ENCODE measurements around the gene SLC22A14. TPM values are rescaled to one million over a fixed set of nuclear protein-coding genes. Genes with fewer than 3 reads are reported as not detected.

The SLC22A14 gene
- total and polyA plus RNA-seq, 10 of the 15 experiments (the other 5 are each of a cell fraction or from before 2014, with no cell fraction given) = not detected

GRCh38 chr3:38364721-38365400 lies 82.8 kb downstream of the SLC22A14 start:
- peaks cover 0 to 7% of the 10 kb centered on the region in 2 experiments; a peak in 3 of 4 replicates for H3K36me3 ChIP-seq (ENCODE audit: control insufficient read depth in 2 of 2, insufficient read depth in 2 of 2, low read length in 1 of 2)
- no peak overlapping the region for H3K9ac ChIP-seq (ENCODE audit: control insufficient read depth, insufficient read depth, low read length)
- in situ Hi-C loops (cut with MboI) = no loop called here
- FAIRE-seq (no peak), DNase-seq (ENCODE audit: low read depth, low spot score) (no peak), ATAC-seq (no peak)
- H3K4me2 ChIP-seq (ENCODE audit: control insufficient read depth, insufficient read depth) = no peak overlapping the region
- ChIA-PET RAD21 (ENCODE audit: unreplicated experiment) (no interaction called here), CTCF (no interaction called here), POLR2A (no interaction called here), SMC1A (ENCODE audit: uncharacterized antibody, unreplicated experiment) (no interaction called here)
- intact Hi-C loops (cut with micrococcal nuclease; ENCODE audit: unreplicated experiment) = loop anchor here (5.0 kb wide), 1 partner anchor 117 kb away; no protein-coding TSS in a partner anchor
- no peaks in the 10 kb centered on the region for H4K20me1 ChIP-seq (ENCODE audit: control insufficient read depth, insufficient read depth)
- no peaks in the 10 kb centered on the region for H3K9me3 ChIP-seq (replicated peaks; ENCODE audit: control insufficient read depth, insufficient read depth, low read length)
- no peak overlapping the region for H3K27ac ChIP-seq (ENCODE audit: control insufficient read depth, insufficient read depth)
- H3K27me3 ChIP-seq (replicated peaks in 1 of 2; ENCODE audit: control insufficient read depth in 2 of 2, insufficient read depth in 2 of 2, low read length in 1 of 2) = no peaks in the 10 kb centered on the region
- BruUV-seq (replicated peaks) = no TSS peak
- H3K79me2 ChIP-seq (ENCODE audit: control insufficient read depth, insufficient read depth, low read length) = no peaks in the 10 kb centered on the region
- no peak overlapping the region for H2AFZ ChIP-seq (ENCODE audit: control insufficient read depth, low read depth, low read length)
- 86% methylated on average over 6 of the region's 6 CpGs for WGBS (ENCODE audit: insufficient coverage, insufficient replicate concordance, low lambda C conversion rate, missing lambda C conversion rate)
- no peak overlapping the region for H3K4me3 ChIP-seq
- no peaks in the 10 kb centered on the region for H3K4me1 ChIP-seq (ENCODE audit: control insufficient read depth, insufficient read depth, low read length)
- TF ChIP-seq NBN (IDR thresholded peaks at IDR 0.05) = no peak
- TF ChIP-seq ZNF274 (IDR thresholded peaks at IDR 0.05; ENCODE audit: insufficient read depth, insufficient read length) = no peak
- no peak for TF ChIP-seq TCF7 (IDR thresholded peaks at IDR 0.05; ENCODE audit: borderline replicate concordance)

GRCh38 chr3:38365469-38366062 lies 83.5 kb downstream of the SLC22A14 start:
- Histone ChIP-seq H4K20me1 (ENCODE audit: control insufficient read depth, insufficient read depth) (no peaks in the 10 kb centered on the region), H3K27me3 (replicated peaks in 1 of 2; ENCODE audit: control insufficient read depth in 2 of 2, insufficient read depth in 2 of 2, low read length in 1 of 2) (no peaks in the 10 kb centered on the region), H3K4me3 (no peak overlapping the region), H3K4me1 (ENCODE audit: control insufficient read depth, insufficient read depth, low read length) (no peaks in the 10 kb centered on the region), H3K4me2 (ENCODE audit: control insufficient read depth, insufficient read depth) (no peak overlapping the region), H3K9me3 (replicated peaks; ENCODE audit: control insufficient read depth, insufficient read depth, low read length) (no peaks in the 10 kb centered on the region), H3K79me2 (ENCODE audit: control insufficient read depth, insufficient read depth, low read length) (no peaks in the 10 kb centered on the region), H2AFZ (ENCODE audit: control insufficient read depth, low read depth, low read length) (no peak overlapping the region), H3K36me3 (ENCODE audit: control insufficient read depth in 2 of 2, insufficient read depth in 2 of 2, low read length in 1 of 2) (peaks cover 0 to 7% of the 10 kb centered on the region in 2 experiments; a peak in 3 of 4 replicates), H3K9ac (ENCODE audit: control insufficient read depth, insufficient read depth, low read length) (no peak overlapping the region), H3K27ac (ENCODE audit: control insufficient read depth, insufficient read depth) (no peak overlapping the region)
- intact Hi-C loops (cut with micrococcal nuclease; ENCODE audit: unreplicated experiment) = loop anchor here (5.0 kb wide), 1 partner anchor 117 kb away; no protein-coding TSS in a partner anchor
- DNase-seq (ENCODE audit: low read depth, low spot score) (no peak), ATAC-seq (no peak), FAIRE-seq (no peak)
- BruUV-seq (replicated peaks) = no TSS peak
- SMC1A ChIA-PET (ENCODE audit: uncharacterized antibody, unreplicated experiment) = no interaction called here
- in situ Hi-C loops (cut with MboI) = no loop called here
- RAD21 ChIA-PET (ENCODE audit: unreplicated experiment) = no interaction called here
- CTCF ChIA-PET = no interaction called here
- POLR2A ChIA-PET = interaction anchor here (0.6 kb wide), 1 partner anchor 12 kb away, joined by 3 read pairs; no protein-coding TSS in a partner anchor
- 94% methylated on average over 13 of the region's 13 CpGs for WGBS (ENCODE audit: insufficient coverage, insufficient replicate concordance, low lambda C conversion rate, missing lambda C conversion rate)
- TF ChIP-seq JUND (IDR thresholded peaks at IDR 0.05; ENCODE audit: low read depth, low read length) = no peak
- no peak for TF ChIP-seq RFX5 (IDR thresholded peaks at IDR 0.05; ENCODE audit: low read depth, low read length)
- TF ChIP-seq ETV6 (conservative IDR thresholded peaks at IDR 0.05 in 1 of 2, IDR thresholded peaks at IDR 0.05 in 1 of 2; ENCODE audit: borderline replicate concordance in 1 of 2, low read depth in 1 of 2) = no peak
- TF ChIP-seq, protein P1, sequence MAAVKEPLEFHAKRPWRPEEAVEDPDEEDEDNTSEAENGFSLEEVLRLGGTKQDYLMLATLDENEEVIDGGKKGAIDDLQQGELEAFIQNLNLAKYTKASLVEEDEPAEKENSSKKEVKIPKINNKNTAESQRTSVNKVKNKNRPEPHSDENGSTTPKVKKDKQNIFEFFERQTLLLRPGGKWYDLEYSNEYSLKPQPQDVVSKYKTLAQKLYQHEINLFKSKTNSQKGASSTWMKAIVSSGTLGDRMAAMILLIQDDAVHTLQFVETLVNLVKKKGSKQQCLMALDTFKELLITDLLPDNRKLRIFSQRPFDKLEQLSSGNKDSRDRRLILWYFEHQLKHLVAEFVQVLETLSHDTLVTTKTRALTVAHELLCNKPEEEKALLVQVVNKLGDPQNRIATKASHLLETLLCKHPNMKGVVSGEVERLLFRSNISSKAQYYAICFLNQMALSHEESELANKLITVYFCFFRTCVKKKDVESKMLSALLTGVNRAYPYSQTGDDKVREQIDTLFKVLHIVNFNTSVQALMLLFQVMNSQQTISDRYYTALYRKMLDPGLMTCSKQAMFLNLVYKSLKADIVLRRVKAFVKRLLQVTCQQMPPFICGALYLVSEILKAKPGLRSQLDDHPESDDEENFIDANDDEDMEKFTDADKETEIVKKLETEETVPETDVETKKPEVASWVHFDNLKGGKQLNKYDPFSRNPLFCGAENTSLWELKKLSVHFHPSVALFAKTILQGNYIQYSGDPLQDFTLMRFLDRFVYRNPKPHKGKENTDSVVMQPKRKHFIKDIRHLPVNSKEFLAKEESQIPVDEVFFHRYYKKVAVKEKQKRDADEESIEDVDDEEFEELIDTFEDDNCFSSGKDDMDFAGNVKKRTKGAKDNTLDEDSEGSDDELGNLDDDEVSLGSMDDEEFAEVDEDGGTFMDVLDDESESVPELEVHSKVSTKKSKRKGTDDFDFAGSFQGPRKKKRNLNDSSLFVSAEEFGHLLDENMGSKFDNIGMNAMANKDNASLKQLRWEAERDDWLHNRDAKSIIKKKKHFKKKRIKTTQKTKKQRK (IDR thresholded peaks at IDR 0.05; ENCODE audit: low read depth, low read length) = no peak
- no peak for TF ChIP-seq IRF4 (IDR thresholded peaks at IDR 0.05; ENCODE audit: low read depth, low read length)
- TF ChIP-seq NR2C2 (IDR thresholded peaks at IDR 0.05; ENCODE audit: borderline replicate concordance, control insufficient read depth, insufficient read length, low read depth) = no peak
- TF ChIP-seq RELA (IDR thresholded peaks at IDR 0.05; ENCODE audit: borderline replicate concordance, partially characterized antibody) = no peak
- no peak for TF ChIP-seq ZNF622 (IDR thresholded peaks at IDR 0.05)
- no peak for TF ChIP-seq MXI1 (IDR thresholded peaks at IDR 0.05; ENCODE audit: low read depth, low read length)
- TF ChIP-seq RB1 (IDR thresholded peaks at IDR 0.05; ENCODE audit: borderline replicate concordance) = no peak
